GM18520 (cell line): ENCODE data around the gene CALCOCO1.

Source experiments
- ATAC-seq: cut with Tn5 transposase; IDR thresholded peaks from one replicate; pipeline ENCODE4 v1.9.1; 2021; ENCODE audit not compliant: unreplicated experiment

CALCOCO1 gene

GRCh38 chr12:53670308-53670707 is 56.9 kb downstream of the CALCOCO1 start:
- no peak for ATAC-seq

GRCh38 chr12:53667080-53667479 is 60.2 kb downstream of the CALCOCO1 start:
- ATAC-seq = no peak

GRCh38 chr12:53664936-53665335 is 62.3 kb downstream of the CALCOCO1 start:
- no peak for ATAC-seq

GRCh38 chr12:53664191-53664590 is 63.1 kb downstream of the CALCOCO1 start:
- ATAC-seq = no peak

- no peak for ATAC-seq
These were observed 67.2 kb downstream of the CALCOCO1 start for GRCh38 chr12:53660041-53660440.

- ATAC-seq = no peak
These were observed 67.7 kb downstream of the CALCOCO1 start for GRCh38 chr12:53659571-53659981.

- ATAC-seq = no peak
These were observed 68.2 kb downstream of the CALCOCO1 start for GRCh38 chr12:53659011-53659551.
